ENCODE data around the gene FBXL16. TPM values are rescaled to one million over a fixed set of nuclear protein-coding genes. Genes with fewer than 3 reads are reported as not detected.

Gene FBXL16
- total RNA-seq, 4 donors from 2014 or later: 13.7 to 23.1 (median 17.9) TPM

- H3K4me1 ChIP-seq: peaks cover 57% of the 10 kb centered on the region
- TF ChIP-seq POLR2AphosphoS5 (IDR thresholded peaks at IDR 0.05) (no peak), EP300 (IDR thresholded peaks at IDR 0.05) (no peak), POLR2A (IDR thresholded peaks at IDR 0.05) (no peak), CTCF (IDR thresholded peaks at IDR 0.05) (no peak)
- H3K27ac ChIP-seq: no peak overlapping the region
- peaks cover 34% of the 10 kb centered on the region for H3K27me3 ChIP-seq
- H3K36me3 ChIP-seq: no peaks in the 10 kb centered on the region
- no peak for DNase-seq (ENCODE audit: low spot score in 2 of 2)
- H3K9me3 ChIP-seq: no peaks in the 10 kb centered on the region
- no peak overlapping the region for H3K4me3 ChIP-seq
- 78% methylated on average over 10 of the region's 29 CpGs for WGBS
These were observed 18.8 kb upstream of the FBXL16 start for GRCh38 chr16:724188-725040.

GRCh38 chr16:723695-724094 is 18.1 kb upstream of the FBXL16 start:
- Histone ChIP-seq H3K4me1 (peaks cover 55% of the 10 kb centered on the region), H3K9me3 (no peaks in the 10 kb centered on the region), H3K36me3 (no peaks in the 10 kb centered on the region), H3K4me3 (no peak overlapping the region), H3K27ac (no peak overlapping the region), H3K27me3 (peaks cover 33% of the 10 kb centered on the region)
- 93% methylated on average over 2 of the region's 9 CpGs for WGBS
- no peak for DNase-seq (ENCODE audit: low spot score in 2 of 2)
- no peak for TF ChIP-seq POLR2A (IDR thresholded peaks at IDR 0.05)
- no peak for TF ChIP-seq EP300 (IDR thresholded peaks at IDR 0.05)
- no peak for TF ChIP-seq POLR2AphosphoS5 (IDR thresholded peaks at IDR 0.05)
- TF ChIP-seq CTCF (IDR thresholded peaks at IDR 0.05): no peak

DNA sequence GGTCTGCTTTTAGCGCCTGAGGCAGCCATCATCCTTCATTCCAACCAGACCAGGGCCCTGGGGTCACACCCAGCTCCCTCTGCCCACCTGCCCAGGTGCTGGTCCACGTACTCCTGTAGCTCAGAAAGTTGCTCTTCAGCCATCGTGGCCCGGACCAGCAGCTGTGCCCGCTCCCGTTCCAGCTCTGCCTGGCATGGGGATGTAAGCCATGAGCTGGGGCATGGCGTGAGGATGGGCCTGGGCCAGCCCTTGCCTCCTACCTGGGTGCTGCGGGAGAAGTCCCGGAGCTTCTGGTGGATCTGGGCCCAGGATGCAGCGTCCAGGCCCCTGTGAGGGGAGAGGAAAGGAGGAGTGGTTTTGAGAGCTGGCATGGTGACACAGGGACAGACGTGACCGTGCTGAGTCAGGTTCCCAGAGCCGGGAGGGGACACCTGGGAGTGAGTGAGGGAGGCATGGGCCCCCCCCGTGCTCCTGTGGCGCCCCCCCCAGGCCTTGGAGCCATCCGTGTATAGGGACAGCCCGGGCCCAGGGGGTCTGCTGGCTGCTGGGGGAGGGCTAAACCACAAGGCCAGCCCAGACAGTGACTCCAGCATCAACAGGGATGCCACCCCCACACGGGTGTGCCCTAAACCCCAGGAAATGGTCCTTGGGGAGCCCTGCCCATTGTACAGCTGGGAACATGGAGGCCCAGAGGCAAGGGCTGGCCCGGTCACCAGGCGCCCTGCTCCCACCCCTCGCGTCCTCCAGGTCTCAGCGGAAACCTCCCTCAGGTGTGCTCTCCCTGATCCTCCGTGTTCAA is 17.4 kb upstream of the FBXL16 start:
- Histone ChIP-seq H3K9me3 (no peaks in the 10 kb centered on the region), H3K4me1 (peaks cover 48% of the 10 kb centered on the region)
- TF ChIP-seq POLR2A (IDR thresholded peaks at IDR 0.05) (no peak), POLR2AphosphoS5 (IDR thresholded peaks at IDR 0.05) (no peak), CTCF (IDR thresholded peaks at IDR 0.05) (no peak), EP300 (IDR thresholded peaks at IDR 0.05) (no peak)

DNA sequence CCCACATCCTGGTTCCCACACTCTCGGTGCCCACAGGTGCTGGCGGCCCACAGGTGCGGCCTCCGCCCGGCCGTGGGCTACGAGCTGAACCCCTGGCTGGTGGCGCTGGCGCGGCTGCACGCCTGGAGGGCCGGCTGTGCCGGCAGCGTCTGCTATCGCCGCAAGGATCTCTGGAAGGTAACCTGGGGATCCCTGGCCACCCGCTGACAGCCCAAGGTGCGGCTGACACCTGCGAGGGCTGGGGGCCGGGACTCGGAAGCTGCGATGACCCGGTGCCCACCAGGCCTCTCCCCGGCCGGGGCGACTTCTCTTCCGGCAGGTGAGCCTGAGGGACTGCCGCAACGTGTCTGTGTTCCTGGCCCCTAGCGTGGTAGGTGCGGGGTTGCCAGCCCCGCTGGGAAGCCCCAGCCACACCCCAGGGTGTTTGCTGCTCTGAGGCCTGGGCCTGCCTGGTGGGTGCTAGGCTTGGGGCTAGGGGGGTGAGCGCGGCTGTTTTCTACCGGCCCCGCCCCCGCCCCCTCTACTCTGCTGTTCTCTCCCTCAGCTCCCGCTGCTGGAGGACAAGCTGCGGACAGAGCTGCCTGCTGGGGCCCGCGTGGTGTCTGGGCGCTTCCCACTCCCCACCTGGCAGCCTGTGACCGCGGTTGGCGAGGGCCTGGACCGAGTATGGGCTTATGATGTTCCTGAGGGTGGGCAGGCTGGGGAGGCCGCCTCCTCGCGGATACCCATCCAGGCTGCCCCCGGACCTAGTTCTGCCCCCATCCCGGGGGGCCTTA is 16.4 kb upstream of the FBXL16 start:
- 30% methylated on average over 8 of the region's 51 CpGs for WGBS
- H3K27ac ChIP-seq: no peak overlapping the region
- H3K4me3 ChIP-seq: peak overlapping the region; percentile 66
- H3K9me3 ChIP-seq: no peaks in the 10 kb centered on the region
- TF ChIP-seq POLR2AphosphoS5 (IDR thresholded peaks at IDR 0.05) (no peak), POLR2A (IDR thresholded peaks at IDR 0.05) (no peak), CTCF (IDR thresholded peaks at IDR 0.05) (no peak), EP300 (IDR thresholded peaks at IDR 0.05) (no peak)
- no peak for DNase-seq (ENCODE audit: low spot score in 2 of 2)
- peaks cover 28% of the 10 kb centered on the region for H3K27me3 ChIP-seq
- H3K4me1 ChIP-seq: peaks cover 37% of the 10 kb centered on the region
- H3K36me3 ChIP-seq: no peaks in the 10 kb centered on the region

More for the DNA sequence above, 17.4 kb upstream of the FBXL16 start:
- Histone ChIP-seq H3K27me3 (peaks cover 29% of the 10 kb centered on the region), H3K4me3 (no peak overlapping the region), H3K36me3 (no peaks in the 10 kb centered on the region), H3K27ac (no peak overlapping the region)
- 85% methylated on average over 8 of the region's 24 CpGs for WGBS
- DNase-seq (ENCODE audit: low spot score in 2 of 2): no peak

Measured in suprapubic skin (tissue), 4 donors.